Astrocyte of the hippocampus (primary cell): ENCODE data around the gene PLPPR1.

Experiments
- DNase-seq: peaks from one replicate; pipeline ENCODE4 v3.0.0; 2011; ENCODE audit warnings: low read depth, low spot score

PLPPR1 gene

DNA sequence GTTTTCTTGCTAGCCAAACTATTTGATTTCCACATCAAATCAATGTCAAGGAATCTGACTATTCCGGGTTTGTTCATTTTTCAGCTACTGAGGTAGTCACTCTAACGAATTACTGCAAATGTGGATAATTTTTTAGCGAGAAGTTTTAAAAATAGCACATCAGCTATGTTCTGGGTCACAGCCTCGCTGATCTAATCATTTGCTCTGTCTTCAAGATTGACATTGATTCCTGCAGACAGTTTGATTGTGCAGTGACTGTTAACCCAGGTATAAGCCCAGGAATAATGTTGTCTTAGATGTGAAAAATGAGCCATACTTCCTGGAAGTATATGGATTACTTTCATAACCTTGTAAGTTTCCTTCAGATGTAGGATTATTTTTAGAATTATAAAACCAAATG is 181.1 kb downstream of the PLPPR1 start:
- no peak for DNase-seq

DNA sequence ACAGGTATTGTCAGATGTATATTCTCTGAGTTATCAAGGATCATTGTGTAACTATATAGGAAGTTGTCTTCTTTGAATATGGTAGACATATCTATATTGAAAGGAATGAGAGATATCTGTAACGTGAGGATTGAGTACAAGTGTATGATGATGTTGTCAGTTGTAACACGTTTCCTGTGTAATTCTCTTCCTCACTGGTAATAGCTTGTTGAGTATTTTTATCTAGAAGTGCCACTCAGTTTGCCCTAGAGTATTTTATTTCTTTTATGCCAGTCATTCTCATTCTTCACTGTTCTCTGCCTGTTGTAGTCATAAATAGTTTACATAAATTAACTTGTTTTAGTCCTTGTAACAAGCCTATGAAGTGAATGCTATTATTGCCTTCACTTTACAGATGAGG is 184.1 kb downstream of the PLPPR1 start:
- DNase-seq: no peak

DNA sequence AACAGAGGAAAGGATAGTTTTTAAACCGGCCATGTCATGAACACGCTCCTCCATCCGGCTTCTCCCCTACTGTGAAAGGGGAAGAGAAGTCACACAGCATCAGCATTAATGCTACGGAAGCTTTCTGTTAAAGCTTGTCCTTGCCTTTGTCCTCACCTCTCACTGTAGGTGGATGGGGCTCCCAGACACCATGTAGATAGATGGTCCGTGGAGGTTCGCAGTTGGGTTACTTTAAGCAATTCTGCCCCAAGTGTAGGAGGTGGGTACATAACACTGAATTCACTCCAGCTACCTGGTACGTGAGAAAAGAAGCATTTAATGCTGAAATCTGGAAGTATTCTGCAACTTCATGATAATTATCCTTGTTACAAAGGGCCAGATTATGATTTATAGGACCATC is 190.5 kb downstream of the PLPPR1 start:
- DNase-seq: no peak

DNA sequence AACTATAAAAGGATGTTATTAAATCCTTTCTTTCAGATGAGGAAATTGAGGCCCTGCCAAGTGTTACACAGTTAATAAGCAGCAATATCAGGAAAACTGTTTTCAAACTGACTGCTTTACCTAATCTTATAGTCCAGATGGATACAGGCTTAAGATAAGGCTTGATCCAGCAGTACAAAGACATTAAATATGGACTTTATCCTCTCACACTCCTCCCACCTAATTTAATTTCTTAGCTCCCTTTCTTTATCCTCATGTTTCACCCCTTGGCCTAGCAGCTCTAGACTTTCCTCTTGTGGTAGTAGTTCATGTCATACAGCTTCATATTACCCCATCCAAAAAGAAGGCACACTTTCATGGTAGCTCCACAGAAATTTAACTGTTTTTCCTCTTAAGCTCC is 191.8 kb downstream of the PLPPR1 start:
- DNase-seq: no peak

DNA sequence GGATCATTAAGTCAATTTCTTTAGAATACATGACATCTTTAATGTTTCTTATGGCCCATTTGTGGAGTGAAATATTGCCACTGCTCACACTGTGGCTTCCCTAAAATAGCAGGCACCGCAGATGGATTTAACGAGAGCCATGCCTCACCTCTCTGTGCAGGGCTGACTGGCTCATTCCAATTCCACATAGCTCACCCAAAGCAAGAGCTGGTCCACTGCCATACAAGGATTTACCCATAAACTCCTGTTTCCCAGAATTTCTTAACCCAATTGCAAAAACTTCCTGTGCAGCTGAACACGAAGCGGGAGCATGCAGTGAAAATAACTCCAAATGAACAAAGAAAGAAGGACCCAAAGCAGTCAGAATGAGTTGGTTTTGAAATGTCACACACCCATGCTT is 196.7 kb downstream of the PLPPR1 start:
- DNase-seq: no peak

DNA sequence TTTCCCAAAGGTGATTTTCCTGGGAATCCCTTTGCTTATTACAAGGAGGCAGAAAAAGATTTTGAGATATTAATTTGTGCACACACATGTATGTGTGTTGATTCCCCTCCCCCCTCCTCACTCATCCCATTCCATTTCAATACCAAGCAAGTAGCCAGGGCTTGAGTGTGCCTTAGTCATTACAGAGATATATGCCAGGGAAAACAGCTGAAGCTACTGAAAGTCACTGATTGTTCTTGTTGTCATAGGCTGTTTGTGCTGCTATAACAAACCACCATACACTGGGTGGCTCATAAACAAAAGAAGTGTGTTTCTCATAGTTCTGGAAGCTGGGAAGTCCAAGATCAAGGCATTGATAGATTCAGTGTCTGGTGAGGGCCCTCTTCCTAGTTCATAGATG is 197.6 kb downstream of the PLPPR1 start:
- no peak for DNase-seq

DNA sequence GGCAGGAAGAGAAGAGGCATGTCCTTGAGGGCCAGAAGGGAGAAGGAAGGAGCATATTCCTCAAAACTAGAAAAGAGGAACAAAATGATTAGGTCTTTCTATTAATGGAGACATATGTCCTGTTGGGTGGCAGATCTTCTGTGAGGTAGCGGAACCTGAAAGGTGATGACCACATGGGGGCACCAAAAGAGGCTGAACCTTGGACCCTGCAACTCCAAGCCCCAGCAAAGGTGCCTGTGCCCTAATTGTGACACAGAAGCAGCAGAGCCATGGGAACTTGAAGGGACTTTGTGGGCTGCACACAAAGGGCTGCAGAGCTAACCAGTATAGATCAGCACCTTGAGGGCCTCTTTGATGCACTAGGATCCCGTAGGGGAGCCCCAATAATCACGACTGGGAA is 198.3 kb downstream of the PLPPR1 start:
- no peak for DNase-seq

DNA sequence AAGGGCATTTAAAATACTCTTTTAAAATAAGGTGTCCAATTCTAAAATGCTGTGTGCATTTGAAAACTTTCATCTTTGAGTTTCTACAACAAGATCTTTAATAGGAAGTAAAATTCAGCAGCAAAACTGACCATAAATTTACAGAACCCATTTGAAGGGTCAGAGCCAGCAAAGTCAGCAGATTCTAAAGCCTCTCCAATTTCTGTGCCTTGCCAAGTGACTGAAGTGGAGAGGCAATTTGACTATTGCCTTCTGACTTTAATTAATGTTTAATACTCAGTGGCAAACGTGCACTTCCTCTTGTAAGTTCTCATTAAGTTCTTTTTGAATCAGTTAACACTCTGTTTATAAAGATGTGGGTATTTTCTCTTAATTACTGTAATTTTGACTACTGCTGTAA is 201.1 kb downstream of the PLPPR1 start:
- no peak for DNase-seq

DNA sequence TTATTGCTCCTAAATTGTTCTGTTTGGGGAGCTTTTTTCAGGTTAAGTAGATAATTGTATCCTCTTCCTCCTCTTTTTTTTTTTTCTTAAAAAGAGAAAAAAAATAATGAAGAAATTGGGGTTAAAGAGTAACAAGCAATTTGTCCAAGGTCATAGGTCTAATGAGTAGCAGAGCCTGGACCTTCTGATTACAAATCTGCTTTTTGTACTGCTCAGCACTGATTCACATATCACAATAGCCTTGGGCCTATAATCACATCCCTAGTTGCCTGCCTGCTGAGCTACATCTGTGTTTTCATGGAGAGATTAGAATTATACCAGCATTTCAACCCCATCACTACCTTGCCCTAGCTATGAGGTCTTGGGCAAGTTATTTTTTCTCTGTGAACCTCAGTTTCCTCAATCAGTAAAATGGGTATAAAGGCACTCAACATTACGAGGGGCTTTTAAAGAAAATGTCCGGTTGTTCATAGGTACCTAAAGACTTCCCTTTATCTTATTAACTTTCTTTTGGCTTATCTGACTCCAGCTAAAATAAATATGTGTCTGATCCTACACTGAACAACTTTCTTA is 204.0 kb downstream of the PLPPR1 start:
- no peak for DNase-seq

DNA sequence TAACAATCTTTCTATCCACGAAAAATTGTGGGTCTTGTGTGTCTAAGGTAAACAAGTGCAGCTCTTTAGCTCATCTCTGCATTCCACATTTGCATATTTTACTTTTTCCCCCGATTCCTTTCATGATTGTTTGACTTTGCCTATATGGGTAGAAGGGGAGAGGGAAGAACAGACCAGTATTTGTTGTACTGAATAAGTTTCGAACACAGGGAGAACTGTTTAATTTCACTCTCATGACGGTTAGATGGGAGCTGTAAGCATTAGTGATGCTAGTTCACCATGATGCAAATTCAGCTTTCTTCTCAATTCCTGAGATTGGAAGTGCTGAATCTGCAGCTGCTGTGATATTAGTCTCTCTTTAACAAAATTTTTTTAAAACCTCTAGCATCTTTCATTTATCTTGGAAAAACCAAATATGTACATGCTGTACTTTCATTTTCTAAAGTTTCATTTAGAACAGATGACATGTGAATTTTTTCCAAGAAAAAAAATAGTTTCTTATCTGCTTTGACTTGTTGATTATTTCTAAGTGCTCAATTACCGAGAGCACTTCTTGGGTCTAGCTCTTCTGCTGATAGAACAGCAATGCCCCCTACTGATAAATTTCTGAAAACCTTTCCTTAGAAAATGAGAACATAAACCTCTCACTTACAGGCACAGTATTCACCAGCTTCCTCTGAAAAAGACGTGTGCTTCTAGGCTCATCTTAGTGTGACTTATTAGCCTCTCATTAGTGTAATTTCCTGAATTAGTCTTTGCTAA is 206.8 kb downstream of the PLPPR1 start:
- DNase-seq: peak; percentile 62

DNA sequence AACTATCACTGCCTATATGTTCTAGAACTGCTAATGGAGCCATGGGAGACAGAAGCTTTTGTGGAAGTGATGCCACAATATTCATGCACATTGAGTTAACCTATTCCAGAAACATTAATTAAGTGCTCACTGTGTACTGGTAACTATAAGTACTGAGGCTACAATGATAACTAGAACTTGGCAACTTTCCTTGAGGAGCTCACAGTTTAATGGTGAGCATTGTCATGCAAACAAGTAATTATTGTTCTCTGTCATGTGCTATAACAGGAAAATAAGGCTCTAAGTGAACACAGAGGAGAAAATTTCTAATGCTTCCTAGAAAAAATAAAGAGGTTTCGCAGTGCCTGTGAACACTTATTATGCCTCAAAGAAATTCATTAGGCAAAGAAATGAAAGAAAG is 214.1 kb downstream of the PLPPR1 start:
- DNase-seq: no peak

DNA sequence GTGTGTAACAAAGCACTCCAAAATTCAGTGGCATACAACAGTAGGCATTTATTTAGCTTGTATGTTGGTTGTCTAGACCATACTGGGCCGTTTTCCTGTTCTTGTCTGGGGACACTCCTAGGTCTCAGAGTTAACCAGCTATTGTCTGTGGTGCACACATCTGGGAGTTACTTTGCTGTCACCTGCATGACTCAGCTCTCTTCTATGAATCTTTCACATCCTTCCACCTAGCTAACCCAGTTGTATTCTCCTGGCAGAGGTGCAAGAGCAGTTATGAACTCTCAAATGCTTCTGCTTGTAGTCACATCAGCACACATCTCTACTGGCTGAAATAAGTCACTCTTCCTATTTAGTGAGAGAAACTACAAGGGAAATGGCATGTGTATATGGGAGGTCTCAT is 218.2 kb downstream of the PLPPR1 start:
- DNase-seq: no peak

DNA sequence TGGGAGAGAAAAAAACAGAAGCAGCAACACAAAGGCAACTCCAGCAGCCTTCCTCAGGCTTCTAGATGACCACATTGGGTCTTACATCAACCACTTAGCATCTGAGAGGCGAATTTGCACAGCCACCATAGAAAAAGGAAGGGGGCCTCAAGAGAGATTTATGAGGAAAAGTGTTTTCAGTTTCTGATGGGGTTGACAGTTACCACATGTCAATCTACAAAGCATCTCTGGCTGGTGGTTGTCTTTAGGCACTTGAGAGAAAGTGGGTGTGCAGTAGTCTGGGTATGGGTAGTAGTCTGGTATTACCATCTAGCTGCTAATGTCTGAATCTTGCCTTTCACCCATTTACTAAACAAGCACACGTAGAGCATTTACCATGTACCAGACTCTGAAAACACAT is 218.8 kb downstream of the PLPPR1 start:
- no peak for DNase-seq

DNA sequence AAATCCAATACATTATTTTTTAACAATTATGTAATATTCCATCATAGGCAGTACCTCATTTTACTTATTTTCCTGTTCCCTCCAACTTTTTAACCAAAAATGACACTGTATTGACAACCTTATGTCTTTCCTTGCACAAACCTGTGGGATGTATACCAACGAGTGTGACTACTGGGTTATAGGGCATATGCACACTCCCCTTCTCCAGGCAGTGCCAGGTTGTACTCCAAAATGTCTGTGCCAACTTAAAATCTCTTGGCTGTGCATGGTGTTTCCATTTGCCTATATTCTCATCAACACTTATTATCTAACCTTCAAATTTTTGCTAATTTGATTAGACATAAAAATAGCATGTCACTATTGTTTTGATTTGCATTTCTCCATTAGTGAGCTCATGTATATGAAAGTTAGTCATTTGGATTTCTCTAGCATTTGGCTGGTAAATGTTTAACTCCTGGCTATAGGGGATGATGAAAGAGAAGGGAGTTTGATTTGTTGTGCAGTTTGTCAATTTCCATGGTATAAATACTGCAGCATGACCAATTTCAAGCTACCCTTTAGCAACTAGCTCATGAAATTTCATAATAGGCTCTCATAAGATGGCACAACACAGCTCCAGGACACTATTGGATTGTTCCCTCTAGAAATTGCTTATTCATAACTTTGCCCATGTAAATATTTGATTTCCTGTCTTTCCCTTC is 226.4 kb downstream of the PLPPR1 start:
- DNase-seq: no peak

DNA sequence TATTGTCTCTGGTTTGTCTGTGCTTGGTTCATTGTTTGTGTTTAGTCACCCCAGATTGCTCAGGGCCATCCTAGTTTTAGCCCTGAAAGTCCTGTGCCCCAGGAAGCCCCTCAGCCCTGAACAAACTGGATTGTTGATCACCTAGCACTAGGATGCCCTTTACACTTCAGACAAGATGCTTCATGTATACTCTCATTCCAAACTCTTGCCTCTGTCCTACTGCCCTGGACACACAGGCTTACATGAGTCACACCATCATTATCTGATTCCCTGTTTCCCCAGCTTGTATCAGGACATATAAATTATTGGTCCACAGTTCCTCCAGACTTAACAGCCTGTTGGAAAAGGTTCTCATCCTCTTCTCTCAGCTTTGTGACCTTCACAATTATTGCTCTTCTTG is 236.2 kb downstream of the PLPPR1 start:
- no peak for DNase-seq

DNA sequence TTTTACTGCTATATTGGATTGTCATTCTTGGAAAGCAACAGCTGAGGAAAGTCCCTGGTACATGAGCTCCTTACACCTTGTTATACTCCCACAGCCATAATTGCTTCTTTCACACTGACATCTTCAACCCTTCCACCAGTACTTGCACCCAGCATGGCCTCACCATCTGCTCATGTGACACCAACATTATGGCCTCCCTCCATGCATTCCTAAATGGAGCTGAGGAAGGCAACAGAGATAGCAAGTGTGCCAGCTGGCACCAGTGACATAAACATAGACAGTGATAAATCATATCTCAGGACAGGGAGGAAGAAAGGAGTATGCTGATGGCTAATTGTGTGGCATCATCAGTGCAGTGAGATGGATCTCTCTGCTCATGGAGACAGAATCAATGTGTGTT is 236.7 kb downstream of the PLPPR1 start:
- DNase-seq: no peak

DNA sequence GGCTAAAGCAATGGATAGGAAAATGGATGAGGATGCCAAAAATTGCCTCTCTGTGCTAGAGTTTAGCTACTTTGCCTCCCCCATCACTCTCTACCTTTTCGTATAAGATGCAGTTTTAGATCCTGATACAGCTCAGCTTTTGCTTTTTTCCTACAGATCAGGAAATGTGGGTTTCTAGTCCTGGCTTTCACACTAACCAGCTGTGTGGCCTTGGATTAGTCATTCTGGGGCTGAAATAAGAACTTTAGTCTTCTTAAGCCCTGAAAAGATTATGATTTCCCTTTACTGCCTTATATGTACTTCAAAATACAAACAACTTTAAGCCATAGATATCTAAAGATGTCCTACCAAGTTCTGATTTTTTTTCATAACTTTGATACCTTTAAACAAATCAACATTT is 239.9 kb downstream of the PLPPR1 start:
- no peak for DNase-seq

DNA sequence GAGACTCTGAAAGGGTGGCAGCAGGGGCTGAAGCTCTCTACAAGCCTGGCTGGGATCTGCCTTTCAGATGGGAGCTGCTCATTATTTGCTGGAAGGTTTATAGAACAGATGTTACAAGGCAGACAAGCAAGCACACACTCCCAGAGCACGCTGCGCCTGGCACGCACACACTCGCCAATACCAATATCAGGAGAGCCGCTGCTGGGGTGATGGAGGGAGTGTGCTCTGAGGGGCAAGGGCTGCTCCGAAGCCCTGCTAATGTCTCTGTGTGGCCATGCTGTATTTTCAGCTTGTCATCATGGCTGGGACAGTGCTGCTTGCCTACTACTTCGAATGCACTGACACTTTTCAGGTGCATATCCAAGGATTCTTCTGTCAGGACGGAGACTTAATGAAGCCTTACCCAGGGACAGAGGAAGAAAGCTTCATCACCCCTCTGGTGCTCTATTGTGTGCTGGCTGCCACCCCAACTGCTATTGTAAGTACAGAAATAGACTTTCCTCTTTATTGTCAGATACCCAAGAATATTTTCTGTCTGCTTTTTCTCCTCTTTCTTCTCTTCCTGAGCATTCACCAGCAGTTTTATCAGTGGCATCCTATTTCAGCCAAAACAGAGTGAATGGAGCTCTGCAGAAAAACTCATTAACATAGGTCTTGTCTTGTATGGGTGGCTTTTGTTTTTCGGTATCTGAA is 241.2 kb downstream of the PLPPR1 start:
- no peak for DNase-seq

DNA sequence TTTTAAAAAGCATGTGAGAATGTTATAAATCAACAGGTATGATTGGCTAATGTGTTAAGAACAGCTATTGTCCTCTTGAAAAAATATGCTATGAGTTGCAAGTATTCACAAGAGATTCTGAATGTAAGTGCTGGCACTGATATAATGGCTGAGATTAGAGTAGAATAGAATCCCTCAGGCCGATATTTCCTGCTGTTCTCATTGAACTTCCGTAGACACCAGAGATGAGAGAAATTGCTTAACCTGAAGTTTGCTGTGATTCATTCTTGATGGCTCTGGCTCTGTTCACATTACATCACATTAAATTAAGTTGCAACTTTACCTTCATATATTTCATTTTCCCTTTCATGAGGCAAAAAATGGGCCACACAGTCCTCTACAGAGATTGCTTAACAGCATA is 241.8 kb downstream of the PLPPR1 start:
- no peak for DNase-seq

DNA sequence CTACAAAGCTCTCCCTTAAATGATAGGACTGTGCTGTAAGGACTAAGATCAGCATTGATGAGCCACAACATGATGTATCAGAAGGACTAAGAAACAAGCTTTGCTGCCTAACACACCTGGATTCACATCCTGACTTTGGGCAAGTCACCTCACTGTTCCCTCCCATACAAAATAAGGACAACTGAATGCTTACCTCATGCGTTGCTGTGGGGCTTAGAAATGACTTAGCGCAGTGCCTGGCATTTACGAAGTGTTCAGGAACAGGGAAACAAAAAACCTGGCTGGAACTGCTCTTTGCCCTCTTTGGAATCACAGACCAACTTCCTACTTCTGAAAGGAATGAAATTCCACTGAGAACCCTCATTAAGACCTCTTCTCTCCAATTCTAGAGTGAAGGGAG is 242.6 kb downstream of the PLPPR1 start:
- no peak for DNase-seq

DNA sequence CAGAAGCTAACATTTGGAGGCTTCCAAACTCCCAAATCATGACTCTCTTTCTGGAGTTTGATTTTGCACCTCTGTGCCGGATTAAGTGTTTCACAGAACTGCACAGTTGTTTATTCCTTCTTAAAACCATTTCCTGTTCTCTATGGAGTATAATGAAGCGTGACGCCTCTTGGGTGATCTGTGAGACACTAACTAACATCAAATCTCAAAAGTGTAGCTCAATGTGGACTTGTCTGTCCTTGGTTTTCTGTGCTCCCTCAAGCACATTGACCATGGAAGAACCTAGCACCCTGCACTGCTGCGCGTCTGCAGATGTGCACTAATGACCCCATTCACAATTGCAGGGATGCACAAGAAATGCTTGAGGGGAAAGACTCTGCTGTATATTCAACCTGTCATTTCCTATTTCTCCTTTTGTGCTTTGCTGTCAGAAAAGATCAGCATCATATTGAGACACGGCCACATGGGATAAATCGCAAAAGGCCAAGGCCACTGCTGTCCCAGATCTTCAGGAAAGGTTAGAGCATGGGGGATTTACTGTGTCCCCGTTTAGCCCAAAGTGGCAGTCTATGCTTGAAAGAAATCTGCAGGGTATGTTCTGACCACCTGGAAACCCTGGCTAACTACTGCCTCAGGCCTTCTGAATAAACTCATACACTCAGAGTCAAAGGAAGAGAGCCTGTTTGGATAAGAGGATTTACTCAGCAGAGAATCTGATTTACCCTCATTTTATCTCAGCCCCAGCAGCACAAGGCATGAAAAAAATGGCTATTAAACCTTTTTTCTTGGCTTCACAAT is 246.6 kb downstream of the PLPPR1 start:
- no peak for DNase-seq

DNA sequence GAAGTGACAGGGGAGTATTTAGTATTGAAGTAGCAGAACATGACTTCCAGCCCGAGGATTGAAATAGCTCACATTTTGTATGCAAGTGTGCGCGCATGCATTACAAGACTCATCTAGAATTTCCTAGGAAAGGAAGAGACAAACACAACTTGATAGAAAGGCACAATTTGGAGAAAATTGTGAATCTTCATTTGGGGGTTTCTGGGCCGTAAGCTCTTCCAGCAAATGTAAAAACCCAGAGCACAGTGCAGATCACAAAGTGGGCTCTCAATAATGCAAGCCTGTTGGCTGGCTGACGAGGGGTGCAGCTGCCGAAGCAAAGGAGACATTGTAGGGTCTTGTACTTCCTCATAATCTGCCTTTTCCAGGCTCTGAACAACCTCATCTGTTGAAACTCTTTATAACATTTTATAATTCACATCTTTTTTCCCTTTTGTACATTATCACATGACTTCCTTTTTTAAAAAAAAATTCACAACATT is 247.3 kb downstream of the PLPPR1 start:
- no peak for DNase-seq
